ENCODE data around the gene JARID2.

- TF ChIP-seq CTCF (IDR thresholded peaks at IDR 0.05; ENCODE audit: low read depth, low read length, missing input control) (no peak), EGR1 (IDR thresholded peaks at IDR 0.05; ENCODE audit: low read depth in 2 of 2) (peak in 1 of 2 donors; percentile 26), HNF4G (IDR thresholded peaks at IDR 0.05) (no peak), RAD21 (IDR thresholded peaks at IDR 0.05) (peak in 1 of 2 donors; percentile 63)
Measured at GRCh38 chr6:15245361-15246216, at the start of gene JARID2.

Measured in liver (tissue), 3 donors.